IMR-90 (cell line): ENCODE data around the gene MYOF.

Source experiments
- MAFK ChIP-seq: IDR thresholded peaks from 2 replicates; pipeline ENCODE4 v1.6.1; 2012; ENCODE audit warnings: low read depth, low read length, improper control_type of control experiment
- MXI1 ChIP-seq: IDR thresholded peaks from 2 replicates; pipeline ENCODE4 v1.6.1; 2012; ENCODE audit warnings: low read depth, mild to moderate bottlenecking, low read length, moderate library complexity, borderline replicate concordance
- RAD21 ChIP-seq: IDR thresholded peaks from 2 replicates; pipeline ENCODE4 v1.6.1; 2012; ENCODE audit warnings: low read length, improper control_type of control experiment
- RFX5 ChIP-seq: IDR thresholded peaks from 2 replicates; pipeline ENCODE4 v1.8.0; 2012; ENCODE audit warnings: low read depth, mild to moderate bottlenecking, low read length, moderate library complexity
- TF ChIP-seq, protein P1 (sequence below): conservative IDR thresholded peaks from 2 replicates; pipeline ENCODE4 v1.5.1; 2012; ENCODE audit warnings: mild to moderate bottlenecking, low read depth, low read length, improper control_type of control experiment

- TF ChIP-seq, protein P1, sequence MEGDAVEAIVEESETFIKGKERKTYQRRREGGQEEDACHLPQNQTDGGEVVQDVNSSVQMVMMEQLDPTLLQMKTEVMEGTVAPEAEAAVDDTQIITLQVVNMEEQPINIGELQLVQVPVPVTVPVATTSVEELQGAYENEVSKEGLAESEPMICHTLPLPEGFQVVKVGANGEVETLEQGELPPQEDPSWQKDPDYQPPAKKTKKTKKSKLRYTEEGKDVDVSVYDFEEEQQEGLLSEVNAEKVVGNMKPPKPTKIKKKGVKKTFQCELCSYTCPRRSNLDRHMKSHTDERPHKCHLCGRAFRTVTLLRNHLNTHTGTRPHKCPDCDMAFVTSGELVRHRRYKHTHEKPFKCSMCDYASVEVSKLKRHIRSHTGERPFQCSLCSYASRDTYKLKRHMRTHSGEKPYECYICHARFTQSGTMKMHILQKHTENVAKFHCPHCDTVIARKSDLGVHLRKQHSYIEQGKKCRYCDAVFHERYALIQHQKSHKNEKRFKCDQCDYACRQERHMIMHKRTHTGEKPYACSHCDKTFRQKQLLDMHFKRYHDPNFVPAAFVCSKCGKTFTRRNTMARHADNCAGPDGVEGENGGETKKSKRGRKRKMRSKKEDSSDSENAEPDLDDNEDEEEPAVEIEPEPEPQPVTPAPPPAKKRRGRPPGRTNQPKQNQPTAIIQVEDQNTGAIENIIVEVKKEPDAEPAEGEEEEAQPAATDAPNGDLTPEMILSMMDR: no peak
- TF ChIP-seq MAFK (no peak), RAD21 (no peak), RFX5 (no peak), MXI1 (no peak)
Measured at GRCh38 chr10:93494494-93494893, 12.4 kb upstream of the MYOF start.
